ENCODE results near the gene SLA2.

The SLA2 gene

GRCh38 chr20:36579996-36580545 is 65.9 kb downstream of the SLA2 start:
- in situ Hi-C loops (cut with HindIII; ENCODE audit: low sequenced_read_pairs), result no loop called here
- no peak overlapping the region for H3K4me3 ChIP-seq (ENCODE audit: low read depth, low read length)
- peak; percentile 68 for DNase-seq (ENCODE audit: low read depth, low spot score)
- no peak for TF ChIP-seq CTCF (IDR thresholded peaks at IDR 0.05; ENCODE audit: low read depth, low read length)

GRCh38 chr20:36578356-36579041 is 67.5 kb downstream of the SLA2 start:
- in situ Hi-C loops (cut with HindIII; ENCODE audit: low sequenced_read_pairs), result no loop called here
- H3K4me3 ChIP-seq (ENCODE audit: low read depth, low read length), result no peak overlapping the region
- TF ChIP-seq CTCF (IDR thresholded peaks at IDR 0.05; ENCODE audit: low read depth, low read length), result no peak
- DNase-seq (ENCODE audit: low read depth, low spot score), result no peak

GRCh38 chr20:36576081-36576445 is 69.9 kb downstream of the SLA2 start:
- H3K4me3 ChIP-seq (ENCODE audit: low read depth, low read length), result no peak overlapping the region
- in situ Hi-C loops (cut with HindIII; ENCODE audit: low sequenced_read_pairs), result no loop called here
- no peak for DNase-seq (ENCODE audit: low read depth, low spot score)
- TF ChIP-seq CTCF (IDR thresholded peaks at IDR 0.05; ENCODE audit: low read depth, low read length), result no peak

GRCh38 chr20:36574366-36575135 is 71.4 kb downstream of the SLA2 start:
- DNase-seq (ENCODE audit: low read depth, low spot score), result peak; percentile 17
- in situ Hi-C loops (cut with HindIII; ENCODE audit: low sequenced_read_pairs), result no loop called here
- TF ChIP-seq CTCF (IDR thresholded peaks at IDR 0.05; ENCODE audit: low read depth, low read length), result no peak
- peak overlapping the region; percentile 77 for H3K4me3 ChIP-seq (ENCODE audit: low read depth, low read length)

- in situ Hi-C loops (cut with HindIII; ENCODE audit: low sequenced_read_pairs), result no loop called here
- peak overlapping the region; percentile 77 for H3K4me3 ChIP-seq (ENCODE audit: low read depth, low read length)
- TF ChIP-seq CTCF (IDR thresholded peaks at IDR 0.05; ENCODE audit: low read depth, low read length), result no peak
- no peak for DNase-seq (ENCODE audit: low read depth, low spot score)
Observed at GRCh38 chr20:36573798-36574365, 72.1 kb downstream of the SLA2 start.

GRCh38 chr20:36573103-36573797 is 72.7 kb downstream of the SLA2 start, which contains the start of gene TGIF2:
Gene TGIF2 (plus strand): TSS chr20:36573597. CDS start chr20:36578775, 5,178 bp downstream.
- no peak for TF ChIP-seq CTCF (IDR thresholded peaks at IDR 0.05; ENCODE audit: low read depth, low read length)
- peak; percentile 81 for DNase-seq (ENCODE audit: low read depth, low spot score)
- peak within 1 kb of the TSS; percentile 77 for H3K4me3 ChIP-seq (ENCODE audit: low read depth, low read length)
- in situ Hi-C loops (cut with HindIII; ENCODE audit: low sequenced_read_pairs), result no loop called here

Measured in astrocyte of the spinal cord (primary cell).